ENCODE results near the gene KIF22.

DNA sequence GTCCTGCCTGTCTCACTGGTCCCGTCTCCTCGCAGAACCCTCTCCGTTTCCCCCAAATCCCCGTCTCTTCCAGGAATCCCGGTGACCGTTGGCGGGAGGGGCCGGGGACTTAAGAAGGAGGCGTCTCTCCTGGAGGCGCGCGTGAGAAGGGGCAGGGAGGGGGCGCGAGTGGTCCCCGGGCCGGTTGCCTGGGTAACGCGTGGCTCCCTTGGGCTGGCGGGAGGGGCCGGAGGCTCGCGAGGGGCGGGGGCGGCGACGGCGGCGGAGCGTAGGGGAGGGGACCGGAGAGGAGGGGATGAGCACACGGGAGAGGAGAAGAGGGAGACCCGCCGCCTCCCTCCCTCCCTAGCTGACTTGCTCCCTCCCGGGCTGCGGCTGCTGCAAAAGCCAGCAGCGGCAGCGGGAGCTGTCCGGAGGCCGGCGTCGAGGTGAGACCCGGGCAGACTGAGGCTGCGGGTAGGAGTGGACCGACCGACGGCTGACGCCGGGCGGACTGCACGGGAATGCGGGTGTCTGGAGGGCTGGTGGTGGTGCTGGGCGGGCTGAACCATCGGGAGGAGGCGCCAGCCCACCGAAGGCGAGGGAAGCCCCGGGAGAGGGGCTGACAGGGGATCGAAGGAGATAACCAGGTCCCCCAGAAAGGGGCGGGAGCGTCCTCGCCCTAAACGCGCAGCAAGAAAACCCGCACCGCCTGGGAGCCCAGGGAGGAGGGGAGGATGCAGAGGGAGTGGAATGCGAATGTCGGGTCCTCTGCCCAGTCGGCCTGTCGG is 21.5 kb downstream of the KIF22 start, which contains the start of gene PRRT2:
- TF ChIP-seq CTCF (IDR thresholded peaks at IDR 0.05; ENCODE audit: low read length), result no peak
- TF ChIP-seq EZH2 (optimal IDR thresholded peaks at IDR 0.05; ENCODE audit: low read depth, low read length), result no peak
- no peak for TF ChIP-seq EZH2phosphoT487 (IDR thresholded peaks at IDR 0.05; ENCODE audit: low read length)

Measured in MM.1S (cell line).